OCI-LY1 (cell line): ENCODE results near the gene RAB41.

Experiments
- CTCF ChIP-seq: fragments of 200-600 bp; sonication (generic), shearing (Covaris generic); IDR thresholded peaks from 2 replicates; pipeline ENCODE4 v1.5.1; 2017; ENCODE audit warnings: mild to moderate bottlenecking, antibody characterized with exemption, low read length, moderate library complexity, mixed read lengths
- EZH2 ChIP-seq: fragments of 200-600 bp; sonication (generic), shearing (Covaris generic); IDR thresholded peaks from 2 replicates; pipeline ENCODE4 v1.8.0; 2017; ENCODE audit warnings: borderline replicate concordance, mixed run types, mild to moderate bottlenecking, antibody characterized with exemption, low read length, moderate library complexity, mixed read lengths

GRCh38 chrX:70280573-70280972 is 1.4 kb upstream of the RAB41 start:
- TF ChIP-seq CTCF (no peak), EZH2 (no peak)
